NCI-H2196 treated with DMSO at 0.1 percent for 48 hours (cell line): ENCODE measurements around the gene MAGI1.

Source experiments
- DNase-seq: peaks from one replicate; lab custom pipeline; 2025; ENCODE audit not compliant: unreplicated experiment; lab: John Stamatoyannopoulos, UW

MAGI1 gene

GRCh38 chr3:65500398-65501306 is 538.1 kb downstream of the MAGI1 start:
- no peak for DNase-seq

GRCh38 chr3:65497846-65498245 is 540.9 kb downstream of the MAGI1 start:
- DNase-seq = no peak

DNA sequence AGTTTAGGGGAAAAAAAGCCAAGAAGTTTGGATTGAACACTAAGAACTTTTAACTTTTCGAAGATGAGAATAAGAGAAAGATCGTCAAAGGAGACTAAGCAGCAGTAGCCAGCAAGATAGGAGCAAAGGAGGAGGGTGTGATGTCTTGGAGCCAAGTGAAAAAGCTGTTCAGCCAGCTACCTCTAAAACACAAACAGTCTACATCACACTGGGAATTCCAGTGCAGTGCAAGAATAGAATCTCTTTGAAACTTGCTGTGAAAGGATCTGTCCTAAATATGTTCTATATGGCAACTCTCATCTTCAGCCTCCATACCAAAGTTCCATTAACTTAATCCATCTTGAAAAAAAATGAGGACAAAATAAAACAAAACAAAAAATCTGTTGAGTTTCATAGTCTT is 541.5 kb downstream of the MAGI1 start:
- DNase-seq = no peak

DNA sequence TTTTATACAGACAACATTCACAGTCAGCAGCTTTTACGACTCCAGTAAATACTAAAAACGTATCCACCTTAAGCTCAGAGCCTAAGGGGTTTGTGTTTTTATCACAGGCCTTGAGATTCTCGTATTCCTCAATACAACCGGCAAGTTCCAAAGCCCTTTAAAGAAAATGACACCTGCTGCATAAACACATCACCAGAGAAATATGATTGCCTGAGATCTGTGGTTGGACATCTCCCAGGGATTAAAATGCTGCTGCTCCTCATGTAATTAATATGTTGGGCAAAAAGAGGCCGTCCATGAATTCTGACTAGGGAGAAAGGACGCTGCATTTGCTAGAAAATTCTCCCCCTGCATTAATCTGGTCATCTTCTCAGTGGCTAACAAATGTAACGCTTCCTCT is 544.8 kb downstream of the MAGI1 start:
- DNase-seq = no peak

DNA sequence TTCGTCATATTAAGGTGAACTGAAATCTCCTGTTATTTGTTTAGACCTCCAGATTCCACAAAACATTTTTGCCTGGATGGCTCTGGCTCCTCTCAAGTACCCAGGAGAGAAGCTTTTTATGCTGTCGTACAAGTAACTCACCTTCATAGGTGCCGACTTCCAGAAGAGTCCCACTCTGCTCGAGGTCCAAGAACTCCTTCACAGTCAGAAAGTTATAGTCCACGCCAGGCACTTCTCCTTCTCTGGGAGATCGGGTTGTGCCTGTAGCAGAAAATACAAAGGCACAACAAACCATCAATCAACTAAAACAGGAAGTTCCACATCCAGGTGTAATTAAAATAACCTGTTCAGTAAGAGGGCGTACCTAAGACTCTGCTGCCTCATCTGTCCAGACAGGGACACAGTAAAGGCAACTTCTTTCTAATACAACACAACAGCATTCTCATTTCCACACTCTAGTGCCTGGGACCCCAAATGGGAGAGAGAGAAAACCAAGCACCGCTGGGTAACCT is 545.3 kb downstream of the MAGI1 start:
- DNase-seq = no peak

GRCh38 chr3:65492249-65492648 is 546.5 kb downstream of the MAGI1 start:
- no peak for DNase-seq

DNA sequence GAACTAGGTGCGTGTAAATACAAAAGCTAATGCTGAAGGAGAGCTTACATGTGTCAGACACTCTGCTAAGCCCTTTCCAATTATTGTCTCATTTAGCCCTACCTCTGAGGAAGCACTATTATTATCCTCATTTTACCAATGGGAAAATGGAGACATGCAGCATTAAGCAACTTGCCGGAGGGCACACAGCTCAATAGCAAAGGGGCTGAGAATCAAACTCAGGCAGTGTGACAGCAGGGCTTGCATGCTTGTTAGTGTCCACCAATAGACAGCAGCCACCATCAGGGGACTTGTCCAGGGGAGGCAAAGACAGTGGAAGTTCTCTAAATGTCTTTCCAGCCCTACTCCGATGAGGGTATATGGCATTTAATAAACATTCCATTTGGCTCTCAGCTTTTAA is 548.6 kb downstream of the MAGI1 start:
- no peak for DNase-seq

GRCh38 chr3:65489253-65489652 is 549.5 kb downstream of the MAGI1 start:
- no peak for DNase-seq

DNA sequence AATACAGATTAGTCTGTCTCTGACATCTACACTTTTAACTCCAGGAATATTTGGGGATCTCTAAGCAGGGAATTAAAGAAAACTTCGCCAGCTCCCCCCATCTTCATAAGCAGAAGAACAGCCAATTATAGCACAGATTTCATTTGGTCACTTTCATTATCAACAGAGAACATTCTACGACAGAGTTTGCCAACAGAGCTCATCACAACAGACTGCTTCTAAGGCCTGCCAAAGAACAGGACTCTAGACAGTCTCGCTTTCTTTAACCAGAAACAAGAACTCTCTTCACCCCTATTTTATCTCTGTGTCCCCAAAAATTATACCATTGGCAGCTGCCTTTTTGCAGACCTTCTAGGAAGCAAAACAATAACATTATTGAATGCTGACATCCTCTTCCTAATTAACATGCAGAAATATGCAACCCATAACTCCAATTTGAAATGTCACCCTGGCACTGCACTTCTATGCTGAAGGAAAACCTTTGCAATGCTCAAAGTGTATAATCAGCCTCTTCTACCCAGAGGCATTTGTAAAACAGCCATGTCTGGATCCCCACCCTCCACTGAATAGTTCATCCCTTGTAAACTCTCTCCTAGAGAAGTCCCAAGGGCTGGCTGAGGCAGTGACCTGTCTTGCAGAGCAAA is 552.8 kb downstream of the MAGI1 start:
- no peak for DNase-seq

- no peak for DNase-seq
Measured at GRCh38 chr3:65484964-65485363, 553.8 kb downstream of the MAGI1 start.

GRCh38 chr3:65483480-65483879 is 555.2 kb downstream of the MAGI1 start:
- DNase-seq = no peak

DNA sequence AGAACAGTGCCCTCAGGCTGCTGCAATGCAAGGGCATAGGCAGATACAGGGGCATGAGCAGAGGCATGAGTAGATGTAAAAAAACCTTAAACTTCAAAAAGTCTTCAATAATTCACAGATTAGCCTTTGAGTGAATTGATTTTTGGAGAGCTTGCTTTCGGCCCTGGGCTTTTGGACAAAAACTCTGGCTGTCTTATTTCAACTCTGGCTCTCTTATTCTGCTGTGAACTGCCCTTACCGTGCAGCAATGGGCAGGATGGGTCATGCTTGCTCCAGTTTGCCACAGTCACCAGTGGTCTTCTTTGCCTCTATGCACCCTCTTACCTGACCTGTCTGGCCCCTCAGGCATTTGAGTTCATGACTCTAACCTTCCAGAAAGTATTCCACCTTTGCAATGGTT is 555.7 kb downstream of the MAGI1 start:
- DNase-seq = no peak

- no peak for DNase-seq
Measured at GRCh38 chr3:65481085-65481484, 557.6 kb downstream of the MAGI1 start.

DNA sequence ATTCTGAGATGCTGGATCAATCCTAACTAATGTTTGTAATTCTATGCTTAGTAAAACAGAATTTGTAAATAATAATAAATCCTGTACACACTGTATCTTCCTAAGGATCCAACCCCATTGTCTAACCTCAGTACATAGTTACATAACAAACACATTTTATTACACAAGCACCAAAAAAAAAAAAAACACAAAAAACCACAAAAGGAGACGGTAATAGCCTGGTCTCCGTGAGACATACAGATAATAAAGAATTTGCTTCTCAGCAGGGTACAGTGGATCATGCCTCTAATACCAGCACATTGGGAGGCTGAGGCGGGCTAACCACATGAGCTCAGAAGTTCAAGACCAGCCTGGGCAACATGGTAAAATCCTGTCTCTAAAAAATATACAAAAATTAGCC is 558.7 kb downstream of the MAGI1 start:
- no peak for DNase-seq

DNA sequence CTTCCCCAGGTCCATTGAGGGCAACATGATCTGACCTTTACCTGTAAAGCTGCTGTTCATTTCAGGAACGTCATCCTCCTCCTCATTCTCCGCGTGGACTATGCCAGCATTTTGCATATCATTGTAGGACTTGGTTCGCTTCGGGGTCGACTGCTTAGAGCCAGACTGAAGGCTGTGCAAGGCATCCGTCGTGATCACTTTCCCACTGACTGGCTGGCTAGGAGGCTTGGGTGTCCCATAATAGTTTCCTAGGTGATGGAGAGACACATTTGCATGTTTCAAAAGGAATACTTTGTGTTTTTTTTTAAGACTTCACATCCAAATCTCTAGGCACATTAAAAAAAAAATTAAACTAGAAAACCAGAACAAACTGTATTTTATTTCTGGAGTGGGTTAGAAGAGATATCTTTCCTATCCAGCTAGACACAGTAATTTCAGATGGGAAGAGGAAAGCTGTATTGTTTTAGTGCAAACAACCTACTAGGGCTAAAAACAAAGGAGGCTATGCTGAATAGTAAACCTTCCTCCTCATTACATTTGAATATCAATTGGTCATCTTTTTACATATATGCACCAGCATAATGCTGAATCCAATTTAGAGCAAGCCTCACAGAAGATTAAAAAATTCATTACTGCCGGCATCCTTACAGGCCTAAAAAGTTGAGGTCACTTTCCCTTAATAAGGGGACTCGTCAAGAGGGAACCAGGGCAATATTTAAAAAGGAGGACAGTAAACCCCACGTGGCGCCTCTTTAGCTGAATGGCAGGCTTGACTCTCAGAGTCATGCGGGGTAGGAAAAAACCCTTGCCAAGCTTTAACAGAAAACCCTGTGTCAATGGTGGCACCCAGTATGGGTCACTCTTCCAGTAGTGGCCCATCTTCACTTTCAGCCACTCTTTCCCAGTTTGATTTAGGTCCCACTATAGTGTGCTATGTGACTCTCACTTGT is 559.9 kb downstream of the MAGI1 start:
- DNase-seq = no peak

GRCh38 chr3:65473736-65474135 is 565.0 kb downstream of the MAGI1 start:
- DNase-seq = no peak

GRCh38 chr3:65472501-65472900 is 566.2 kb downstream of the MAGI1 start:
- DNase-seq = no peak

DNA sequence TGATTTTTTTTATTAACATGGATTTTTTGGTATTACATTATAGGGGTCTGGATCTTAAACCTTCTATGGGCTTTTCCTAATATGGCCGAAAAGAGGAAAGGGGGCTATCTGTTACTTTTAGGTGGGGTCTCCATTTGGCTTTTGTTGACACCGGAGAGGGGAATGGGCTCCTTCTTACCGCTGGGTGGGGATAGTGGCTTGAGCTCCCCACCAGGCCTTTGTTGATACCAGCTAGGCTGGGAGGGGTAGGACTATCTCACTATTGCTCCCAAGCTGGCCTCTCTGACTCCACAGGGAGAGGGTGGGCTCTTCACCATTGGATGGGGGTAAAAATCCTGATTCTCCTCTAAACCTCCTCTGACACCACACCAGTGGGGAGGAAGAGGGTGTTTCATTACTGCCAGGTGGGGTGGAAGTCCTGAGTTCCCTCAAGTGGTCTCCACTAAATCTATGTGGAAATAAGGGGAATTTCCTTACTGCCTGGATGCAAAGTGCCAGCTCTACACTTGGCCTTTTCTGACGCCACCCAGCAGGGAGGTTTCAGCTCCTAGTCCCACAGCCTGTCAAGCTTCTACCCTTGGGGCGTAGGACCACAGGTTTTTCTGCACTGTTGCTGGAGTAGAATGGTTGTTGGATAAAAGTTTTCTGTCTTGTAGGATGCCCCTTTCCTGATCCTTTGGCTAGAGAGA is 572.3 kb downstream of the MAGI1 start:
- DNase-seq = no peak

- DNase-seq = no peak
Measured at GRCh38 chr3:65449841-65450428, 588.8 kb downstream of the MAGI1 start.

DNA sequence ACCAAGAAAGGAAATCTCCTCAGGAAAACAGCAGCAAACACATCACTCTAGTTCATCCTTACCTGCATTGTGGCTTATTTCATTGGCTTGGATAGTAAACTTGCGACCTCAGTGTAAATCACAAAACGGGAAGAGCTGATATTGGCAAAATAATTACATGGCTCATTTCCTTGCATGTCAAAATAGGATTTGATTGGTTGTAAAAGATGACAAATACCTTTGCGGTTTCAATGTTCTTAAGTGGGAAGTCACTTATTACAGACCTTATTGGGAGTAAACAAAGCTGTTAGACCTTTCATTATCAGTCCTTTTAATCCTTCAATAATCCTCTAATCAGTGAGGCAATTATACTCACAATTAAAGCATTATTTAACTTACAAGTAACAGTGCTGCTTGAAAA is 590.6 kb downstream of the MAGI1 start:
- DNase-seq = no peak
